K562 (cell line): Measurements from ENCODE around the gene OFD1. TPM values are rescaled to one million over a fixed set of nuclear protein-coding genes. Genes with fewer than 3 reads are reported as not detected.
A peak's percentile ranks its signal among the peaks of the same experiment; 100 is the strongest.

ENCODE experiments used
- ATAC-seq: fragments of 200-7000 bp; cut with Tn5 transposase; 3 replicates; pipeline ENCODE4 v1.9.1; 2020; ENCODE audit warnings: moderate library complexity
- BruUV-seq: library from RNA; stranded (reverse); fragments of 400-500 nt; replicated peaks from 2 replicates; lab custom pipeline; 2021; lab: Mats Ljungman, UMichigan
- CTCF ChIA-PET: fragments of 300-600 bp; formaldehyde crosslinking; extraction: SDS; loops from one replicate; lab custom pipeline; 2021; ENCODE audit warnings: low intra/inter-chr PET ratio; lab: Yijun Ruan, JAX
- POLR2A ChIA-PET: fragments of 300-600, 350-650 bp; sonication (Branson Sonifier 250); formaldehyde crosslinking; extraction: SDS; loops from one replicate; lab custom pipeline; 2021; ENCODE audit warnings: antibody characterized with exemption, inconsistent platforms; lab: Yijun Ruan, JAX
- DNase-seq, 4 experiments: peaks; one replicate each; pipeline versions ENCODE4 v3.0.0 to v3.0.0-alpha.2; 2011 to 2018; ENCODE audit warnings: low spot score in 3 of 4, mixed read lengths in 3 of 4; ENCODE audit errors: extremely low read depth in 1 of 4
- FAIRE-seq: peaks from 2 replicates; lab custom pipeline; 2011; peaks lifted over from hg19 to GRCh38; lab: Jason Lieb, UNC
- H2AFZ ChIP-seq: 2 replicates; pipeline ENCODE4 v1.6.0; 2011; ENCODE audit warnings: low read depth, low read length, control low read depth, inconsistent platforms
- H3K27ac ChIP-seq: fragments of 200-600 bp; 3 replicates; pipeline ENCODE4 v1.8.0; 2011; ENCODE audit warnings: low read depth, mild to moderate bottlenecking, control low read depth, inconsistent platforms, low read length, moderate library complexity, mixed read lengths; ENCODE audit errors: extremely low read depth
- H3K27me3 ChIP-seq, 2 experiments: fragments of 300-600 bp in 1 of 2; 2 replicates in 1 of 2; 3 replicates in 1 of 2; pipeline versions ENCODE4 v1.6.0 to v1.8.0; 2011; ENCODE audit warnings: inconsistent platforms in 2 of 2, low read length in 2 of 2, mild to moderate bottlenecking in 1 of 2, mixed read lengths in 1 of 2, moderate library complexity in 1 of 2; ENCODE audit not compliant: control insufficient read depth in 2 of 2, insufficient read depth in 2 of 2
- H3K36me3 ChIP-seq: fragments of 300-600 bp; 3 replicates; pipeline ENCODE4 v1.8.0; 2011; ENCODE audit warnings: mild to moderate bottlenecking, low read length, inconsistent platforms; ENCODE audit not compliant: control insufficient read depth, insufficient read depth
- H3K4me1 ChIP-seq, 2 experiments: fragments of 200-600 bp in 1 of 2; replicated peaks in 1 of 2; 2 replicates in 1 of 2; 3 replicates in 1 of 2; pipeline versions ENCODE4 v1.5.1 to v1.8.0; 2011; ENCODE audit warnings: inconsistent platforms in 2 of 2, low read length in 2 of 2, mild to moderate bottlenecking in 1 of 2, mixed read lengths in 1 of 2, moderate library complexity in 1 of 2; ENCODE audit not compliant: control insufficient read depth in 2 of 2, insufficient read depth in 2 of 2
- H3K4me2 ChIP-seq: 2 replicates; pipeline ENCODE4 v1.6.1; 2011; ENCODE audit warnings: low read length, control low read depth, inconsistent platforms, mixed read lengths; ENCODE audit not compliant: insufficient read depth
- H3K4me3 ChIP-seq: fragments of 200-600 bp; sonication (generic), shearing (Covaris generic); 2 replicates; pipeline ENCODE4 v1.5.1; 2016; ENCODE audit warnings: control low read depth, inconsistent platforms
- H3K79me2 ChIP-seq: fragments of 200-600 bp; 3 replicates; pipeline ENCODE4 v1.8.0; 2011; ENCODE audit warnings: low read length, inconsistent platforms; ENCODE audit not compliant: control insufficient read depth, insufficient read depth
- H3K9ac ChIP-seq, 2 experiments: 2 replicates each; pipeline versions ENCODE4 v1.6.0 to v1.6.1; 2011; ENCODE audit warnings: low read depth in 2 of 2, low read length in 2 of 2, control low read depth in 1 of 2, inconsistent platforms in 1 of 2, mild to moderate bottlenecking in 1 of 2, mixed read lengths in 1 of 2; ENCODE audit not compliant: insufficient read depth in 1 of 2
- H3K9me1 ChIP-seq: one replicate; pipeline ENCODE4 v1.6.0; 2011; ENCODE audit warnings: inconsistent platforms, mild to moderate bottlenecking, low read length, moderate library complexity; ENCODE audit not compliant: control insufficient read depth, insufficient read depth
- H3K9me3 ChIP-seq: replicated peaks from 2 replicates; pipeline ENCODE4 v1.5.1; 2011; ENCODE audit warnings: low read depth, low read length, inconsistent platforms; ENCODE audit not compliant: control insufficient read depth, insufficient read depth
- H4K20me1 ChIP-seq: replicated peaks from 2 replicates; pipeline ENCODE4 v1.6.1; 2011; ENCODE audit warnings: low read length, inconsistent platforms, mixed read lengths; ENCODE audit not compliant: control insufficient read depth, insufficient read depth
- ETV6 ChIP-seq, 3 experiments: fragments of 150-350 bp in 1 of 3; sonication (generic) in 1 of 3; formaldehyde crosslinking in 1 of 3; IDR thresholded peaks; 2 replicates each; pipeline versions ENCODE4 v1.6.1 to v1.8.0; 2014 to 2022; ENCODE audit warnings: borderline replicate concordance in 2 of 3, low read depth in 2 of 3, antibody characterized with exemption in 1 of 3, low read length in 1 of 3, mild to moderate bottlenecking in 1 of 3, missing genetic modification reagents in 1 of 3
- GABPB2 ChIP-seq: fragments of 250-450 bp; sonication (Bioruptor Pico); conservative IDR thresholded peaks from 2 replicates; pipeline ENCODE4 v1.5.1; 2021; ENCODE audit warnings: mild to moderate bottlenecking
- HSF4 ChIP-seq: fragments of 250-450 bp; sonication (Bioruptor Pico); IDR thresholded peaks from 2 replicates; pipeline ENCODE4 v2.1.2; 2022; ENCODE audit warnings: mild to moderate bottlenecking, moderate library complexity, borderline replicate concordance
- NFIC ChIP-seq: fragments of 450-650 bp; IDR thresholded peaks from 2 replicates; pipeline ENCODE4 v1.6.1; 2017; ENCODE audit warnings: mild to moderate bottlenecking, inconsistent platforms
- ZC3H4 ChIP-seq: sonication (generic); formaldehyde crosslinking; IDR thresholded peaks from 2 replicates; pipeline ENCODE4 v1.9.0; 2021; ENCODE audit warnings: missing genetic modification reagents, borderline replicate concordance
- ZSCAN32 ChIP-seq: fragments of 450-650 bp; formaldehyde crosslinking; IDR thresholded peaks from 2 replicates; pipeline ENCODE4 v1.4.0; 2020; ENCODE audit warnings: mild to moderate bottlenecking, moderate library complexity
- WGBS: fragments of 100-300 bp; shearing (Covaris generic); methylation state at CpG from one replicate; pipeline ENCODE4 v1.1.6; 2016; ENCODE audit warnings: low coverage, mixed read lengths; ENCODE audit not compliant: insufficient coverage; ENCODE audit errors: missing lambda C conversion rate; 5-methylcytosine and 5-hydroxymethylcytosine counted together
- in situ Hi-C: fragments of 300-500 bp; cut with MboI; formaldehyde crosslinking; loops from 4 replicates; pipeline ENCODE4 v1.15.0; 2018; ENCODE audit warnings: inconsistent platforms, mixed read lengths
- intact Hi-C: fragments of 100-400 bp; cut with micrococcal nuclease; formaldehyde crosslinking; loops from 2 replicates; pipeline ENCODE4 v1.14.2; 2022
- polyA plus RNA-seq, 8 experiments: library from polyadenylated mRNA; depleted of rRNA in 4 of 8; stranded (reverse) in 5 of 8; unstranded in 3 of 8; fragments of >200 nt; fragmentation: Nextera tagmentation in 2 of 8; fragmentation: Illumina TruSeq in 1 of 8; extraction: Ambion mirVana in 2 of 8; extraction: Trizol in 1 of 8; gene quantifications; 2 replicates each; pipeline versions ENCODE4 v1.2.1 to v1.2.3, GENCODE V29; 2011 to 2014; ENCODE audit warnings: inconsistent platforms in 1 of 8, missing spikeins in 1 of 8
- total RNA-seq, 7 experiments: library from RNA; depleted of rRNA in 6 of 7; stranded (reverse); fragments of >200 nt in 6 of 7; fragmentation: Illumina TruSeq in 2 of 7; extraction: Trizol in 2 of 7; gene quantifications; 2 replicates each; pipeline versions ENCODE4 v1.2.1 to v1.2.3, GENCODE V29; 2011 to 2021; ENCODE audit warnings: low replicate concordance in 1 of 7
- TF ChIP-seq, protein P1 (sequence below), 2 experiments: fragments of 450-650 bp in 1 of 2; sonication (generic) in 1 of 2; formaldehyde crosslinking in 1 of 2; IDR thresholded peaks in 1 of 2; conservative IDR thresholded peaks in 1 of 2; 2 replicates each; pipeline versions ENCODE4 v1.6.1 to v1.8.1; 2016 to 2023; ENCODE audit warnings: mild to moderate bottlenecking in 2 of 2, moderate library complexity in 2 of 2, inconsistent platforms in 1 of 2, missing genetic modification reagents in 1 of 2
- TF ChIP-seq, protein P2 (sequence below): conservative IDR thresholded peaks from 2 replicates; pipeline ENCODE4 v1.6.1; 2011; ENCODE audit warnings: low read depth, mild to moderate bottlenecking, low read length; ENCODE audit not compliant: control insufficient read depth
- TF ChIP-seq, protein P3 (sequence below): fragments of 250-450 bp; sonication (Bioruptor Pico); IDR thresholded peaks from 2 replicates; pipeline ENCODE4 v1.5.0; 2021; ENCODE audit warnings: mild to moderate bottlenecking, borderline replicate concordance

The OFD1 gene
- total and polyA plus RNA-seq, 9 of the 15 experiments (the other 6 are each of a cell fraction or from before 2014, with no cell fraction given), result 22.0 to 49.1 (median 30.2) TPM

DNA sequence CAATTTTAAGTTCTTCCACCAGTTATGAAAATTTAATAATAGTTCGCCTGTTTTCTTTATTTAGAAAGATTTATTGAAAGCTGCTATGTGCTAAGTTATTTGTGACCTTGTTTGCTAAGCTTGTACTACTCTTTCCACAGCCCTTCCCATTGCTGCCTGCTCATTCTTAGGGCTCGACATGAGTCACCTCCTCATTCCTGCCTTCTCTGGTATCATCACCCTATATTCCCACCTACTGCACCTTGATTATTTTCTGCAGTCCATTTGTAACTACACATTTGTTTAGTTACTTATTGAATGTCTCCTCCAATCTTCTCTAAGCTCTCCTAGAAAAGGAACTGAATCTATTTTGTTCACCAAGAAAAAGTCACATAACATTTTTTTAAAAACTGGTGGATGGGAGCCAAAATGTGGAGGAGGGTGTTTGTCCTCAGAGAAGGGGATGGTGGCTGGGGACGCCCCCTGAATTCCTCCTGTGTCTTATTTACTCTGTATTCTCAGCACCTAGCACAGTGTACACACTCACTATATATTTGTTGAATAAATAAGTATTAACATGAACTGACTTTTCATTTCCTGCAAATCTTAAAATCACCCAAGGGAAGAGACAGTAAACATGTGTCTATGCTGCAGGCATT lies 49.3 kb upstream of the OFD1 start (continued):
- TF ChIP-seq, protein P1, sequence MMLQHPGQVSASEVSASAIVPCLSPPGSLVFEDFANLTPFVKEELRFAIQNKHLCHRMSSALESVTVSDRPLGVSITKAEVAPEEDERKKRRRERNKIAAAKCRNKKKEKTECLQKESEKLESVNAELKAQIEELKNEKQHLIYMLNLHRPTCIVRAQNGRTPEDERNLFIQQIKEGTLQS (IDR thresholded peaks at IDR 0.05), result peak; percentile 36; the same call in 1 of the 2 replicates
- TF ChIP-seq, protein P1 (CRISPR knock-in tag; conservative IDR thresholded peaks at IDR 0.05), result no peak
- TF ChIP-seq GABPB2, result no peak
- no peak for TF ChIP-seq ETV6 (IDR thresholded peaks at IDR 0.05; ENCODE audit: borderline replicate concordance in 1 of 2, low read depth in 2 of 2, low read length in 1 of 2)
- TF ChIP-seq ETV6 (CRISPR knock-in tag; IDR thresholded peaks at IDR 0.05; ENCODE audit: borderline replicate concordance), result no peak
- peak; percentile 24; the same call in 1 of the 2 replicates for TF ChIP-seq NFIC
- TF ChIP-seq, protein P2, sequence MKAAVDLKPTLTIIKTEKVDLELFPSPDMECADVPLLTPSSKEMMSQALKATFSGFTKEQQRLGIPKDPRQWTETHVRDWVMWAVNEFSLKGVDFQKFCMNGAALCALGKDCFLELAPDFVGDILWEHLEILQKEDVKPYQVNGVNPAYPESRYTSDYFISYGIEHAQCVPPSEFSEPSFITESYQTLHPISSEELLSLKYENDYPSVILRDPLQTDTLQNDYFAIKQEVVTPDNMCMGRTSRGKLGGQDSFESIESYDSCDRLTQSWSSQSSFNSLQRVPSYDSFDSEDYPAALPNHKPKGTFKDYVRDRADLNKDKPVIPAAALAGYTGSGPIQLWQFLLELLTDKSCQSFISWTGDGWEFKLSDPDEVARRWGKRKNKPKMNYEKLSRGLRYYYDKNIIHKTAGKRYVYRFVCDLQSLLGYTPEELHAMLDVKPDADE, result no peak
- TF ChIP-seq, all 486 proteins: peak for 3

DNA sequence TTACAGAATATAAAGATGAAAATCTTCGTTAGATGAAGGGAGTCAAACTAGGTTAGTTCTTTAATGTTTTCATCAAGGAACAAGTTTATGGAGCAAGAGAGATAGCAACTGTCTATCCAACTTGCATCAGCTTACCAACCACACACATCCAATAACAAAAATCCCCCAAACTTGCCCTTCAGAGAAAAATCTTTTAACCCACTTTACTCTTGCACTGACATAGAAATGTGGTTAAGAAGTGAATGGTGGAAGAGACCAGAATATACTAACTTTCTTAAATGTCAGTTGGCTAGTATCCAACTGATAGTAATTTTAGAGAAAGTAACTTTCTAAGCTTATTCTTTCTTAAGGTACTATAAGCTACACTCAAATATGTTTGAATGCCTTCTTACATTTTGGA lies 47.3 kb upstream of the OFD1 start:
- POLR2A ChIA-PET, result interaction anchor here (0.6 to 1.9 kb wide), 2 partner anchors 10 to 391 kb away, joined by 3 to 6 read pairs; no protein-coding TSS in a partner anchor

More for the DNA sequence above, 47.3 kb upstream of the OFD1 start:
- Histone ChIP-seq H3K36me3 (no peaks in the 10 kb centered on the region), H3K4me3 (no peak overlapping the region), H3K9me1 (no peaks in the 10 kb centered on the region), H3K79me2 (peaks cover 30% of the 10 kb centered on the region), H3K9me3 (no peaks in the 10 kb centered on the region), H2AFZ (peak overlapping the region; percentile 51; the same call in 1 of the 2 replicates), H3K9ac (no peak overlapping the region), H3K4me1 (peaks cover 6 to 9% of the 10 kb centered on the region in 2 experiments; a peak in 2 of 5 replicates), H3K27ac (no peak overlapping the region), H3K4me2 (no peak overlapping the region), H4K20me1 (no peaks in the 10 kb centered on the region), H3K27me3 (no peaks in the 10 kb centered on the region)
- ATAC-seq, result no peak
- intact Hi-C loops, result no loop called here
- DNase-seq, result no peak
- in situ Hi-C loops, result no loop called here
- no peak for FAIRE-seq
- WGBS, result 11% methylated on average over 1 of the region's 1 CpG
- no peak for TF ChIP-seq HSF4 (CRISPR knock-in tag)
- TF ChIP-seq ZC3H4 (CRISPR knock-in tag), result no peak
- TF ChIP-seq, protein P3, sequence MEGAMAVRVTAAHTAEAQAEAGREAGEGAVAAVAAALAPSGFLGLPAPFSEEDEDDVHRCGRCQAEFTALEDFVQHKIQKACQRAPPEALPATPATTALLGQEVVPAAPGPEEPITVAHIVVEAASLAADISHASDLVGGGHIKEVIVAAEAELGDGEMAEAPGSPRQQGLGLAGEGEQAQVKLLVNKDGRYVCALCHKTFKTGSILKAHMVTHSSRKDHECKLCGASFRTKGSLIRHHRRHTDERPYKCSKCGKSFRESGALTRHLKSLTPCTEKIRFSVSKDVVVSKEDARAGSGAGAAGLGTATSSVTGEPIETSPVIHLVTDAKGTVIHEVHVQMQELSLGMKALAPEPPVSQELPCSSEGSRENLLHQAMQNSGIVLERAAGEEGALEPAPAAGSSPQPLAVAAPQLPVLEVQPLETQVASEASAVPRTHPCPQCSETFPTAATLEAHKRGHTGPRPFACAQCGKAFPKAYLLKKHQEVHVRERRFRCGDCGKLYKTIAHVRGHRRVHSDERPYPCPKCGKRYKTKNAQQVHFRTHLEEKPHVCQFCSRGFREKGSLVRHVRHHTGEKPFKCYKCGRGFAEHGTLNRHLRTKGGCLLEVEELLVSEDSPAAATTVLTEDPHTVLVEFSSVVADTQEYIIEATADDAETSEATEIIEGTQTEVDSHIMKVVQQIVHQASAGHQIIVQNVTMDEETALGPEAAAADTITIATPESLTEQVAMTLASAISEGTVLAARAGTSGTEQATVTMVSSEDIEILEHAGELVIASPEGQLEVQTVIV (CRISPR knock-in tag), result no peak
- no peak for TF ChIP-seq ZSCAN32
- peak; percentile 40; the same call in 1 of the 2 replicates for TF ChIP-seq NFIC
- no TSS peak for BruUV-seq
- CTCF ChIA-PET, result no interaction called here
